BE2C (cell line): Measurements from ENCODE around the gene TSPAN9.

Experiments used
- DNase-seq: peaks from one replicate; pipeline ENCODE4 v3.0.0-alpha.2; 2020
- H3K27me3 ChIP-seq: fragments of 250-450 bp; sonication (Bioruptor Pico); 2 replicates; pipeline ENCODE4 v1.5.1; 2020; ENCODE audit warnings: mild to moderate bottlenecking
- H3K36me3 ChIP-seq: fragments of 250-450 bp; sonication (Bioruptor Pico); 2 replicates; pipeline ENCODE4 v1.5.1; 2020; ENCODE audit warnings: mild to moderate bottlenecking
- H3K4me1 ChIP-seq: fragments of 250-450 bp; sonication (Bioruptor Pico); 2 replicates; pipeline ENCODE4 v1.5.1; 2020
- H3K4me3 ChIP-seq: 2 replicates; pipeline ENCODE4 v1.5.1; 2011; ENCODE audit warnings: low read depth, low read length
- H3K9me3 ChIP-seq: fragments of 250-450 bp; sonication (Bioruptor Pico); 2 replicates; pipeline ENCODE4 v1.5.1; 2020
- TF ChIP-seq, protein P1 (sequence below): IDR thresholded peaks from 2 replicates; pipeline ENCODE4 v1.5.1; 2012; ENCODE audit warnings: mild to moderate bottlenecking, low read depth, low read length

The TSPAN9 gene

DNA sequence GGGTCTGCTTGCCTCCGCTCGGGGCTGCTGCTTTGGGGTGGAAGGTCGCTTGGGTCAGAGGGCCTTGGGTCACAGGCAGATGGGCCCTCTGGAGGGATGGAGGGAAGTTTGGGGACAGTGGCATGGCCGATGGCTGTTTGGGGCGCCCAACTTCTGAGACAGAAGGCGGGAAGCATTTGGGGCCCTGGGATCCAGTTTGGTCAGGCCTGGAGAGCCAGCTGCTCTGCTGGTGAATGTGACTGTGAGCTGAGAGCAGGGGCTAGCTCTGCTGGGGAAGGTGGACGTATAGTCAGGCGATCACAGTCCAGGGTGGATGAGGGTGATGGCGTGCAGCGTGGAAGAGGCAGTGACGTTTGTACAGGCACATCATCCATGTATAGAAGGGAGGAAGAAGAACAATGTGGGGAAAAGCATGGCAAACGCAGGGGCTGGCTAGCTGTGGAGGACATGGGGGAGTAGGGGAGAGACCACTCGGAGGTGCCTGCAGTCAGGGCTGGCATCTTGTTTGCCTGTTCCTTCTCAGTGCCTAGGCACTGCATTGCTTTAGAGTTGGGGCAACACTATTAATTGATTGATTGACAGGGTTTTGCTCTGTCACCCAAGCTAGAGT is 57.5 kb downstream of the TSPAN9 start:
- TF ChIP-seq, protein P1, sequence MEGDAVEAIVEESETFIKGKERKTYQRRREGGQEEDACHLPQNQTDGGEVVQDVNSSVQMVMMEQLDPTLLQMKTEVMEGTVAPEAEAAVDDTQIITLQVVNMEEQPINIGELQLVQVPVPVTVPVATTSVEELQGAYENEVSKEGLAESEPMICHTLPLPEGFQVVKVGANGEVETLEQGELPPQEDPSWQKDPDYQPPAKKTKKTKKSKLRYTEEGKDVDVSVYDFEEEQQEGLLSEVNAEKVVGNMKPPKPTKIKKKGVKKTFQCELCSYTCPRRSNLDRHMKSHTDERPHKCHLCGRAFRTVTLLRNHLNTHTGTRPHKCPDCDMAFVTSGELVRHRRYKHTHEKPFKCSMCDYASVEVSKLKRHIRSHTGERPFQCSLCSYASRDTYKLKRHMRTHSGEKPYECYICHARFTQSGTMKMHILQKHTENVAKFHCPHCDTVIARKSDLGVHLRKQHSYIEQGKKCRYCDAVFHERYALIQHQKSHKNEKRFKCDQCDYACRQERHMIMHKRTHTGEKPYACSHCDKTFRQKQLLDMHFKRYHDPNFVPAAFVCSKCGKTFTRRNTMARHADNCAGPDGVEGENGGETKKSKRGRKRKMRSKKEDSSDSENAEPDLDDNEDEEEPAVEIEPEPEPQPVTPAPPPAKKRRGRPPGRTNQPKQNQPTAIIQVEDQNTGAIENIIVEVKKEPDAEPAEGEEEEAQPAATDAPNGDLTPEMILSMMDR: no peak
- Histone ChIP-seq H3K27me3 (no peaks in the 10 kb centered on the region), H3K9me3 (no peaks in the 10 kb centered on the region), H3K4me1 (peaks cover 13% of the 10 kb centered on the region), H3K4me3 (no peak overlapping the region), H3K36me3 (no peaks in the 10 kb centered on the region)
- DNase-seq: no peak

DNA sequence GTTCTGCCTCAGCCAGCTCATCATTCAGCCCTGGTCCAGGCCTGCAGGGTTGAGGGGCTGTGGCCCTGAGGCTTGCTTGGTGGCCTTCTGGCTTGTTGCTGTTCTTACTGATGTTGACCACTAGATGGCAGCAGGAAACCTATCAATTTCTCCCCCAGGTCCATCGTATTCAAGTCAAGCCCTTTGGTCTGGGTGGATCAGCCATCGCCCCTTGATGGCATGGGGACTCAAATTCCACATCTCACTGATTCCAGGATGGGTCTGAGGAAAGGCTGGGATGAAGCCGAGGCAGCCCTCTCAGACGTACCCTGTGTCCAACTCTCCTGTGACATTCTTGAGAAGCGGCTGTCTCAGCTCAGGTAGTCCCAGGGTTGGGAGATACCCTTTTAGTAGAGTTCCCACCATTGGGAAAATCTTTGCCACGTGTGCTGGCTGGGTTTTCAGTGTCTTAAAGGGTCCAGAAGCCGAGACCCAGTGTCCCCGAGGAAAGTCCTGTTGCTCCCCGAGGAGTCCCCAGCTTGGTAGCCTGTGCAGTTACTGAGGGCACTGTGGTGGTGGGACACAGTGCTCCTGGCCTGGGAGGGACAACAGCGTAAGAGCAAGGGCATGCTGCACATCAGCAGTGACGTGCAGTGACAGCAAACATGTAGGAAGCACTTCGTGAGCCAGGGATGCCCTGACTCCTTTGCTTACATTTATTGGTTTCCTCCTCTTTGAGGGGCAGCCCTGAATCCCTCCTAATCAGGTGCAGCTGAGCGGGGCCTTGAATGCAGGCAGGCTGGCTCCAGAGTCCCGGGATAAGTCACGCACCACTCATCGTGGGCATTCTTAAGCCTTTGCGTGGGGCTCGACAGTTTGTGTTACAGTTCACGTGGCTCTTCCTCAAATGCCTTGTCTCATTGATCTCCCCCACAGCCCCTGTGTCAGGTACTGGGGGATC is 58.6 kb downstream of the TSPAN9 start:
- Histone ChIP-seq H3K9me3 (no peaks in the 10 kb centered on the region), H3K4me3 (no peak overlapping the region), H3K27me3 (no peaks in the 10 kb centered on the region), H3K4me1 (peaks cover 13% of the 10 kb centered on the region), H3K36me3 (no peaks in the 10 kb centered on the region)
- DNase-seq: peak; percentile 62
- TF ChIP-seq, protein P1: peak; percentile 86

DNA sequence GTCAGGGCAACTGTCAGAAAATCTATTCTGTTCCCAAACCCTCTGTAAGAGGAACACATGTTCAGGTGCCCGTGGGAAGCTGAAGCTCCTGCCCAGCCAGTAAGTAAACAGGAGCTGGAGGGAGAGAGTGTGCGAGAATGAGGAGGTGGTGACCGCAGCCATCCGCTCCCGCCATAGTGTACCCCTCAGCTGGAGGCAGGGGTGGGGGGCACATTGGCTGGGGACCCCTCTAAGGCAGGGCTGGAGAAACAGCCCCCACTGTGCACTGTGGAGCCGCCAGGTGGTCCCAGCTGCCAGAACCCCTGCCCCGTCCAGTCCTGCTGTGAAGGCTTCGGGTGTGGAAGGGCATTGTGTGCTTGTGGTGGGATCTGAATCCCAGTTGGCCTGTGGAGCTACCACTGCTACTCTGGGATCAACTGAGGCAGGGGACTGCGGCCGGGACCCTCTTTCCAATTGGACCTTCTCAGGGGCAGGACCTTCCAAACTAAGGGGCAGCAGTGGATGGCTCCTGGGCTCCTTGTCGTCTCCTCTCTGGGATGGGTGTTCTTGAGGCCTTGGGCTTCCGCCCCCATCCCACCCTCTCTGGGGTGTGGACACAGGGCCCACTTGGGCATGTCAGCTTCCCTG is 59.6 kb downstream of the TSPAN9 start:
- Histone ChIP-seq H3K4me3 (no peak overlapping the region), H3K9me3 (no peaks in the 10 kb centered on the region), H3K4me1 (peaks cover 13% of the 10 kb centered on the region), H3K36me3 (no peaks in the 10 kb centered on the region), H3K27me3 (no peaks in the 10 kb centered on the region)
- DNase-seq: no peak
- TF ChIP-seq, protein P1: no peak

GRCh38 chr12:3137268-3137781 is 60.1 kb downstream of the TSPAN9 start:
- H3K36me3 ChIP-seq: no peaks in the 10 kb centered on the region
- peak; percentile 67 for DNase-seq
- peaks cover 13% of the 10 kb centered on the region for H3K4me1 ChIP-seq
- H3K4me3 ChIP-seq: no peak overlapping the region
- TF ChIP-seq, protein P1: no peak
- no peaks in the 10 kb centered on the region for H3K27me3 ChIP-seq
- no peaks in the 10 kb centered on the region for H3K9me3 ChIP-seq

GRCh38 chr12:3137814-3138445 is 60.8 kb downstream of the TSPAN9 start:
- Histone ChIP-seq H3K4me1 (peaks cover 8% of the 10 kb centered on the region), H3K27me3 (no peaks in the 10 kb centered on the region)
- DNase-seq: no peak

More at GRCh38 chr12:3137814-3138445, 60.8 kb downstream of the TSPAN9 start:
- H3K4me3 ChIP-seq: no peak overlapping the region
- no peaks in the 10 kb centered on the region for H3K9me3 ChIP-seq
- TF ChIP-seq, protein P1: no peak
- no peaks in the 10 kb centered on the region for H3K36me3 ChIP-seq
